Endothelial cell (in vitro differentiated cells): ENCODE measurements around the gene SVOP. TPM values are rescaled to one million over a fixed set of nuclear protein-coding genes. Genes with fewer than 3 reads are reported as not detected.
"Not testable (repeated sequence)": the region's sequence is repeated elsewhere in the genome, so short reads cannot be mapped to it uniquely, and the experiment has no call there.

Experiments used
- DNase-seq: peaks from one replicate; pipeline ENCODE4 v3.0.0; 2021; ENCODE audit warnings: low spot score
- H3K27ac Mint-ChIP-seq: one replicate; pipeline ENCODE4 v1.8.0; 2021; ENCODE audit warnings: mixed read lengths, inconsistent platforms; ENCODE audit not compliant: unreplicated experiment
- H3K27me3 Mint-ChIP-seq: one replicate; pipeline ENCODE4 v1.8.0; 2021; ENCODE audit warnings: mild to moderate bottlenecking, moderate library complexity, mixed read lengths, inconsistent platforms; ENCODE audit not compliant: unreplicated experiment
- H3K36me3 Mint-ChIP-seq: one replicate; pipeline ENCODE4 v1.8.0; 2021; ENCODE audit warnings: mild to moderate bottlenecking, low read depth, mixed read lengths, inconsistent platforms; ENCODE audit not compliant: unreplicated experiment
- H3K4me1 Mint-ChIP-seq: one replicate; pipeline ENCODE4 v1.8.0; 2021; ENCODE audit warnings: mild to moderate bottlenecking, mixed read lengths, inconsistent platforms; ENCODE audit not compliant: unreplicated experiment
- H3K4me3 Mint-ChIP-seq: one replicate; pipeline ENCODE4 v1.8.0; 2021; ENCODE audit warnings: mild to moderate bottlenecking, mixed read lengths, inconsistent platforms; ENCODE audit not compliant: unreplicated experiment
- H3K9me3 Mint-ChIP-seq: one replicate; pipeline ENCODE4 v1.8.0; 2021; ENCODE audit warnings: mixed read lengths, inconsistent platforms; ENCODE audit not compliant: unreplicated experiment
- total RNA-seq: library from RNA; stranded (reverse); fragmentation: NEBNext Ultra II Directional; extraction: Animal tissue kit (Norgen Biotek cat#: 25700); gene quantifications from one replicate; pipeline ENCODE4 v1.2.1, GENCODE V29; 2021; ENCODE audit not compliant: unreplicated experiment
- TF ChIP-seq, protein P1 (sequence below): fragments of 200-600 bp; sonication (generic); IDR thresholded peaks from one replicate; pipeline ENCODE4 v1.5.0; 2021; ENCODE audit warnings: antibody characterized with exemption; ENCODE audit not compliant: unreplicated experiment

Gene SVOP
- total RNA-seq, 1 donor from 2014 or later = 0.15 TPM

- Mint-ChIP-seq H3K27me3 (peaks cover 4% of the 10 kb centered on the region), H3K9me3 (no peaks in the 10 kb centered on the region), H3K27ac (no peak overlapping the region), H3K4me3 (no peak overlapping the region), H3K4me1 (no peaks in the 10 kb centered on the region), H3K36me3 (no peaks in the 10 kb centered on the region)
- no peak for DNase-seq
- TF ChIP-seq, protein P1, sequence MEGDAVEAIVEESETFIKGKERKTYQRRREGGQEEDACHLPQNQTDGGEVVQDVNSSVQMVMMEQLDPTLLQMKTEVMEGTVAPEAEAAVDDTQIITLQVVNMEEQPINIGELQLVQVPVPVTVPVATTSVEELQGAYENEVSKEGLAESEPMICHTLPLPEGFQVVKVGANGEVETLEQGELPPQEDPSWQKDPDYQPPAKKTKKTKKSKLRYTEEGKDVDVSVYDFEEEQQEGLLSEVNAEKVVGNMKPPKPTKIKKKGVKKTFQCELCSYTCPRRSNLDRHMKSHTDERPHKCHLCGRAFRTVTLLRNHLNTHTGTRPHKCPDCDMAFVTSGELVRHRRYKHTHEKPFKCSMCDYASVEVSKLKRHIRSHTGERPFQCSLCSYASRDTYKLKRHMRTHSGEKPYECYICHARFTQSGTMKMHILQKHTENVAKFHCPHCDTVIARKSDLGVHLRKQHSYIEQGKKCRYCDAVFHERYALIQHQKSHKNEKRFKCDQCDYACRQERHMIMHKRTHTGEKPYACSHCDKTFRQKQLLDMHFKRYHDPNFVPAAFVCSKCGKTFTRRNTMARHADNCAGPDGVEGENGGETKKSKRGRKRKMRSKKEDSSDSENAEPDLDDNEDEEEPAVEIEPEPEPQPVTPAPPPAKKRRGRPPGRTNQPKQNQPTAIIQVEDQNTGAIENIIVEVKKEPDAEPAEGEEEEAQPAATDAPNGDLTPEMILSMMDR = no peak
These were observed 25.4 kb downstream of the SVOP start for GRCh38 chr12:108995370-108995992.

DNA sequence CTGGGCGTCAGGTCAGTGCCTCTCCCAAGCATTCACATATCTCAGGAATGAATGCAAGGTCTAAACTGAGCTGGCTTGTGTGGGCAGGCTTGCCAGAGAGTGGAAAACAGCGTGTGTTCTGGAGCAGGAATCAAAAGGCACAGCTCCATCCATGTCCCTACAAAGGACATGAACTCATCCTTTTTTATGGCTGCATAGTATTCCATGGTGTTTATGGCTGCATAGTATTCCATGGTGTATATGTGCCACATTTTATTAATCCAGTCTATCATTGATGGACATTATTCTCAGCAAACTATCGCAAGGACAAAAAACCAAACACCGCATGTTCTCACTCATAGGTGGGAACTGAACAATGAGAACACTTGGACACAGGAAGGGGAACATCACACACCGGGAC, 30.8 kb downstream of the SVOP start:
- not testable (repeated sequence) for H3K9me3 Mint-ChIP-seq, H3K27me3 Mint-ChIP-seq, DNase-seq, H3K36me3 Mint-ChIP-seq, H3K27ac Mint-ChIP-seq, H3K4me1 Mint-ChIP-seq, H3K4me3 Mint-ChIP-seq

DNA sequence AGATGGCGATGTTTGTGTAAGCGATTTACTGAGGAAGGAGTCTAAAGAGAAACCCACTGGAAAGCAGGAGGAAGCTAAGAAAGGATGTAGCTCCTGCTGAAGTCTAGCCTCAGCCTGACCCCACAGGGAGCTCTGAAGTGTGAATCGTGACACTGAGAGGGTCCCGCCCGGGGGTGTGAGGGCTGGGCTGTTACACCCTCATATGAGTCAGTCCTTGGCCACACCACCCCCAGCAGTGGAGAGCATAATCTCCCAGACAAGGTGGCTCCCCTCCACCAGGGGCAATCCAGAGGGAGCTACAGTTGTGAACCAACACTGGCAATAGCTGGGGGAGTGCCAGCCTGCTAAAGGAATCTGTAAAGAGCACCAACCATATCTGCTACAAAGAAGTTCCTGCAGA, 31.5 kb downstream of the SVOP start:
- Mint-ChIP-seq H3K36me3 (no peaks in the 10 kb centered on the region), H3K27ac (no peak overlapping the region), H3K4me3 (no peak overlapping the region), H3K9me3 (no peaks in the 10 kb centered on the region), H3K27me3 (peaks cover 2% of the 10 kb centered on the region), H3K4me1 (no peaks in the 10 kb centered on the region)
- DNase-seq = no peak
- TF ChIP-seq, protein P1 = no peak

GRCh38 chr12:108985750-108986149, 35.1 kb downstream of the SVOP start:
- Mint-ChIP-seq H3K4me3 (no peak overlapping the region), H3K27me3 (no peaks in the 10 kb centered on the region), H3K27ac (no peak overlapping the region), H3K9me3 (no peaks in the 10 kb centered on the region), H3K36me3 (no peaks in the 10 kb centered on the region), H3K4me1 (no peaks in the 10 kb centered on the region)
- DNase-seq = no peak
- TF ChIP-seq, protein P1 = no peak

DNA sequence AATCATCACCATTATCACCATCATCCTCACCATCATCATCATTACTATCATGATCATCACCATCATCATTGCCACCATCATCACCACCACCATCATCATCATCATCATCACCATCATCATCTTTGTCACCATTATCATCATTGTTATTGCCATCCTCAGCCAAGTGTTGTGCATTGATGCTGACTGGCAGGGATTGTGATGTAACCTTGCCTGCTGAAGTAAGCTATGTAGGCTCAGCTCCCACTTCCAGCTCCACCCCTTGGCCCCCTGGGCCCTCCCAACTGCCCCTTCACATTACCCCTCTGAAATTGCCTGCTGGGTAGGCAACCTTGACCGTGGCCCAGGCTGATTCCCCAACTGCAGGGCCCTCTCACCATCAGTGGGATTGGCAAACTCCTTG, 37.6 kb downstream of the SVOP start:
- Mint-ChIP-seq H3K36me3 (no peaks in the 10 kb centered on the region), H3K9me3 (no peaks in the 10 kb centered on the region), H3K27ac (no peak overlapping the region), H3K27me3 (no peaks in the 10 kb centered on the region), H3K4me1 (no peaks in the 10 kb centered on the region), H3K4me3 (no peak overlapping the region)
- TF ChIP-seq, protein P1 = no peak
- DNase-seq = no peak
